GM19455 (cell line): ENCODE data around the gene COL21A1.
"Not testable (repeated sequence)": the region's sequence is repeated elsewhere in the genome, so short reads cannot be mapped to it uniquely, and the experiment has no call there.

ENCODE experiments used
- ATAC-seq: cut with Tn5 transposase; IDR thresholded peaks from one replicate; pipeline ENCODE4 v1.9.1; 2021; ENCODE audit not compliant: unreplicated experiment

COL21A1 gene

DNA sequence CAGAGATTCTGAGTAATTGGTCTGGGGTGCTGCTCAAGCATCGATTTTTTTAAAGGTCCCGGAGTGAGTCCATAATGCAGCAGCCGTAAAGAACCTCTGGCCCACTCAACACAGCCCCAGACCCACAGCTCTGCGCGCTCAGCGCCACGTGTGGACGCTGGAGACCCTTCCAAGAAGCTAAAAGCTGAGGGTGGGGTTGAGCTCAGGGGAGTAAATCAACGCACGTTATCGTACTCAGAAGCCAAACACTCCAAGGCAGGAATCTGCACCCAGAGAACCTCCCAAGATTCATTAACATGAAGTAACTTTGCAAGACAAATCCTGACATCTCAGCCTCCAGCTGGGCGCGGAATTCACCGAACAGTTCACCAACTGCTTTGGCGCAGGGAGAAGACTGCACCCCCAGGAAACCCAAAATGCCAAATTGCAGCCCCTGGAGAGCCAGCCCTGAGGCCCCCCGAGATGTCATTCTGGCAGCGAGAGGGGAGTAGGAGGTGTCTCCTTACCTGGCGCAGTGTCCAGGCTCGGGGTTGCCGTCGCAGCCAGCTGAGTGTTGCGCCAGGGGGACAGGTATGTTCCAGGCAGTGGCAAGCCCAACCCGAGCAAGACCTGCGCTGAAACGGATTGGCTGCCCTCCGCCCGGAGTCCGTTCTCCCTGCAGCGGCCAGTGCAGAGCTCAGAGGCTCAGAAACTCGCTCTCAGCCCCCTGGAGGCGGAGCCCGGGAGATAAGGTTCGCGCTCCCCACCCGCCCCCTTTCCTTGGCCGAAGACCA is at the start of gene COL21A1:
Gene COL21A1 (minus strand): TSS at position 700 of the 773 bp plus-strand sequence. CDS start 64,962 bp downstream, outside the sequence.
- ATAC-seq, result no peak

- ATAC-seq, result no peak
These were observed 46.4 kb upstream of the COL21A1 start for GRCh38 chr6:56293781-56294180.

DNA sequence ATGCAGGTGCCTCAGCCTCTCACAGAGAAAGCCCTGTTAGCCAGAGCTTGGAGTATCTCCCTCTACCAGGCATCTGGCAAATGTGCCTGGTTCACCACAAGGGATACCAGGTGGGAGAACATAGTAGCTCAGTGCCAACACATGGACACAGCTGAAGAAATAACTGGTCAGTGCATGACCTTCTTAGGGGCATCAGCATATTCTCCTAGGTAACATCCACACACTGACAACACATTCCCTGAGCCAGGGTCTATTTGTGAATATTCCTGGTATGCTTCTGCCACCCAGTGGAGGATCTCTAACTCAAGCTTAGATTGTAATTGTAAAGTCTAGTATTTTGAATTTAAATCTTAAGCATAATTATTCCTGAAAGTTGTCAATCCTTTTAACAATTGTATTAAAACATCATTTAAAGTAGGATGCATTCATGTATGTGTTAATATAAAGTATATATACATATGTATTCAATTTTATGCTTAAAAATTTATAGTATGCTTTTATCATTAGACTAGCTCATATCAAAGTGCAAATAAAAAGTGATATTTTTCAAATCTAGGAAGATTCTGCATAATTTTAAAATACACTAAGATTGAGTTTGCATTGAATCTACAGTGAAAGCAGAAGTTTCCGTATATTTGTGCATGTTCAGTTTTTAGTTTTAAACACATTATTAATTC is 45.3 kb upstream of the COL21A1 start:
- ATAC-seq, result no peak

- ATAC-seq, result no peak
These were observed 44.0 kb upstream of the COL21A1 start for GRCh38 chr6:56291302-56291917.

DNA sequence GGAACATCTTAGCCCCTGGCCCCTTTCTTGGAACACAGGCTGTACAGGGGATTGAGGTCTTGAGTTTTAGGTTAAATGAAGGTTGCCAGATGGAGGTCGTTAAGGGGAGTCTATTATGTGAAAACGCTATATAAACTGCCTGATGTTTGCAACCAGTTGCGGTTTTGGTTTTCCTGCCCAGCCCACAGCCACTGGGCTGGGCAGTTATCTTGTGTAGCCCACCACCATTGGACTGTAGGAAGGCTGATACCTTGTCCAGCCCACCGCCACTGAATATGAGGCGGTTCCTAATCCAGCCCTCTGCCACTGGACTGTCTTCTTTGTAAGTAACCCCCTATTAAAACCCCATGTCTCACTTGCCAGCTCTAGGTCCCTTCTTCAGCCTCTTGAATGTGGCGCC is 42.3 kb upstream of the COL21A1 start:
- ATAC-seq, result no peak

GRCh38 chr6:56288347-56288746 is 41.0 kb upstream of the COL21A1 start:
- no peak for ATAC-seq

- ATAC-seq, result no peak
These were observed 35.0 kb upstream of the COL21A1 start for GRCh38 chr6:56282391-56282790.

- no peak for ATAC-seq
These were observed 32.7 kb upstream of the COL21A1 start for GRCh38 chr6:56280126-56280525.

DNA sequence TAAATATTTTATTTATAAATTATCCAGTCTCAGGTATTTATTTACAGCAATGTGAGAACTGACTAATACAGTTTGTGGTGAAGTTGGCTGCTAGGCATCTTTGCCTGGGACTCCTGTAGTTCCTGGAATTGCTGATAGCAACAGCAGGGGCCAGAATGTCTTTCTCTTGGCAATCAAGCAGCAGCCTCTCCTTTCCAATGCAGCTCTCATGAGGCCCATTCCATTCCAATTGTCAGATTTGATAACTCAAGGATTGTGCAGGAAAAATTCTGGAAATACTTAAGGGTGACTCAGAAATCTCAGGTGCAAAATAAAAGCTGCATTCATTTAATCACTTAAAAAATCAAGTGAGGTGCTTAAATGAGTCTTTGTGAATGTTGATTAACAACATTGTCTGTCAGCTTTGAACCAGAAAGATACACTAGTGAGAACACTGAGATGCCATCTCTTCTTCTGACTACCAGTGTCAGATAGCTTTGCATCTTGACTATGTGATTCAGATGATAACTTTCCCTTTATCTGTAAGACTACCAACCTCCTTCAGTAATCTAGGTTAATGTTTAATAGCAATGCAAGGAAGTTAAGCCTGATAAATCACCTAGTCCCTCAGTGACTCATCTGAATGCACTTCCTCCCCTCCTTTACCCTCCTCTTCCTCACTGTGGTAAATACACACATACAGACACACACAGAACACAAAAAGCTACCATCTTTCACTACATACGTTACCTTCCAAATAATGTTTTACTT is 32.1 kb upstream of the COL21A1 start:
- ATAC-seq, result no peak

- ATAC-seq, result no peak
These were observed 30.8 kb upstream of the COL21A1 start for GRCh38 chr6:56278171-56278591.

DNA sequence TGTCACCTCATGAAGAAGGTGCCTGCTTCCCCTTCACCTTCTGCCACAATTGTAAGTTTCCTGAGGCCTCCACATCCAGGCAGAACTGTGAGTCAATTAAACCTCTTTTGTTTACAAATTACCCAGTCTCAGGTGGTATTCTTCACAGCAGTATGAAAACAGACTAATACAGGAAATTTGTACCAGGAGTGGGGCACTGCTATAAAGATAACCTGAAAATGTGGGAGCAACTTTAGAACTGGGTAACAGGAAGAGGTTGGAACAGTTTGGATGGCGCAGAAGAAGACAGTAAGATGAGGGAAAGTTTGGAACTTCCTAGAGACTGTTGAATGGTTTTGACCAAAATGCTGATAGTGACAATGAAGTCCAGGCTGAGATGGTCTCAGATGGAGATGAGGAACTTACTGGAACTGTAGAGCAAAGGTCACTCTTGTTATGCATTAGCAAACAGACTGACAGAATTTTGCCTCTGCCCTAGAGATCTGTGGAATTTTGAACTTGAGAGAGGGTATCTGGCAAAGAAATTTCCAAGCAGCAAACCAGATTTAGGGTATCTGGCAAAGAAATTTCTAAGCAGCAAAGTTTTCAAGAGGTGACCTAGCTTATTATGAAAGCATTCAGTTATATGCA is 23.5 kb upstream of the COL21A1 start:
- no peak for ATAC-seq

GRCh38 chr6:56268266-56268665 is 20.9 kb upstream of the COL21A1 start:
- no peak for ATAC-seq

DNA sequence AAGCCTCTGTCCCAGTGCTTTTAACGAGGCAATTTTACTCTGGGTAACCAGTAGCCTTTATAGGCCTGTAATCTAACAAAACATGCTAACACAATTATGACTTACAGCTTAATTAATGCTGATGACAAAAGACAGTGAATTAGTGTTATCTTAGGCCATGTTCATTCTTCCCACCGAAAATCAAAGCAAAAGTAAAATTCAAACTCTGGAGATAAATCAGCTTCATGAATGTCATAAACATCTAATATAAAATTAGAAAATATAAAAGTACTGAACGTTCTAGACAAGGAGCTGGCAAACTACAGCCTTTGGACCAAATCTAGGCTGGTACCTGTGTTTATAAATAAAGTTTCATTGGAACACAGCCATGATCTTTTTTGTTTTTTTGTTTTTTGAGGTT is 18.6 kb upstream of the COL21A1 start:
- ATAC-seq, result no peak

GRCh38 chr6:56263596-56264315 is 16.4 kb upstream of the COL21A1 start:
- ATAC-seq, result no peak

- ATAC-seq, result not testable (repeated sequence)
These were observed 13.2 kb upstream of the COL21A1 start for GRCh38 chr6:56260593-56260992.

DNA sequence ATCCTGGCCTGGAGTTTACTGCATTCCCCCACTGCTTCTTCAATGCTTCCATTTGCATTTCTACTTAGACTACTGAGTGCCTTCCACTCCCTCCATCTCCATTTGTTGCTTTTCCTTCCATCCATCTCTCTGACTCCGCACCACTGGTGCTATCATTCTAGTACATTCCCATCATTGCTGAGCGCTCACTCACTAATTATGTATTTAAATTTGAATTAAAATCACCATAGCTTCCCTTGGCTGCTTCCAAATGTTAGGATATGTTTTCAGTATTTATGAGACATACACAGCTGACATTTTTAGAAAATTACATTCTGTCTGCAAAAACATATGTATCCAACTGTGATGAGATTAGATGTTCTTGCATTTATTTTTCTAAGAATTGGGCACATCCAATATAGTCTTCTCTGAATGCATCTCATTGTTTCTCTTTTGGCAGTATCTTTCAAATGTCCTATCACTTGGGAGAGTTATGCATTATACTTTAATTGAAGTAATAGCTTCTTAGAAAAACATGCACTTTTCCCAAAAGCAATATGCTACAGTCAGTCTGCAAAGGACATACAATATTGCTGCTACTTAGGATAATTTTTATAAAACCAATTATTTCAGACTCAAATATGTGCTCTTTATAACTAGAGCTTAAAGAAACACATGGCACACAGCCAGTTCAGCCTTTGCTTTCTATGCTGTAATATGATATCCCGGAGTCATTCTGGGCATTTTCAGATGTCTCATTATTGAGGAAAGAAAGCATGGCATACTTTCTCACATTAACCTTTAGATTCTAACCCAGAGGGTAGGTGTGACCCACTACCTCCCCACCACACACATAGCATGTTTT is 12.1 kb upstream of the COL21A1 start:
- no peak for ATAC-seq

GRCh38 chr6:56255349-56255748 is 8.0 kb upstream of the COL21A1 start:
- ATAC-seq, result no peak

- ATAC-seq, result no peak
These were observed 2.9 kb upstream of the COL21A1 start for GRCh38 chr6:56250266-56250665.

GRCh38 chr6:56247654-56248122 is 308 bp upstream of the COL21A1 start:
- no peak for ATAC-seq
